Right renal cortex interstitium (tissue), 3 donors: ENCODE measurements around the gene SLC36A2. TPM values are rescaled to one million over a fixed set of nuclear protein-coding genes. Genes with fewer than 3 reads are reported as not detected.
"Not testable (repeated sequence)": the region's sequence is repeated elsewhere in the genome, so short reads cannot be mapped to it uniquely, and the experiment has no call there.

Source experiments
- DNase-seq, 3 donors: peaks; one replicate each; pipeline ENCODE4 v3.0.0-alpha.2; 2013; ENCODE audit warnings: low read depth in 3 of 3, low spot score in 2 of 3
- polyA plus RNA-seq, 3 donors: library from polyadenylated mRNA; unstranded; fragments of 120-200 nt; gene quantifications; one replicate each; pipeline ENCODE4 v1.2.1, GENCODE V29; 2013; ENCODE audit not compliant: insufficient read length in 3 of 3

SLC36A2 gene
- 1 to 10 TPM; 5.7 to 7.4 (median 6.2) TPM for polyA plus RNA-seq

- no peak for DNase-seq
Measured at GRCh38 chr5:151347369-151347768, at the start of gene SLC36A2. SLC36A2 (minus strand) TSS chr5:151347559; CDS start chr5:151347460, 99 bp downstream.

GRCh38 chr5:151388960-151389359, 41.6 kb upstream of the SLC36A2 start:
- no peak for DNase-seq

- no peak for DNase-seq
Measured at GRCh38 chr5:151384106-151384505, 36.7 kb upstream of the SLC36A2 start.

- DNase-seq, result no peak
Measured at GRCh38 chr5:151383011-151383410, 35.7 kb upstream of the SLC36A2 start.

- no peak for DNase-seq
Measured at GRCh38 chr5:151382576-151382975, 35.2 kb upstream of the SLC36A2 start.

- DNase-seq, result no peak
Measured at GRCh38 chr5:151381899-151382298, 34.5 kb upstream of the SLC36A2 start.

GRCh38 chr5:151378616-151379015, 31.3 kb upstream of the SLC36A2 start:
- no peak for DNase-seq

- DNase-seq, result no peak
Measured at GRCh38 chr5:151374539-151374938, 27.2 kb upstream of the SLC36A2 start.

- not testable (repeated sequence) for DNase-seq
Measured at GRCh38 chr5:151367038-151367437, 19.7 kb upstream of the SLC36A2 start.

GRCh38 chr5:151363673-151364072, 16.3 kb upstream of the SLC36A2 start:
- no peak for DNase-seq

- no peak for DNase-seq
Measured at GRCh38 chr5:151362970-151363369, 15.6 kb upstream of the SLC36A2 start.

- DNase-seq, result no peak
Measured at GRCh38 chr5:151359391-151359790, 12.0 kb upstream of the SLC36A2 start.

GRCh38 chr5:151357792-151358191, 10.4 kb upstream of the SLC36A2 start:
- no peak for DNase-seq

- DNase-seq, result no peak
Measured at GRCh38 chr5:151357097-151357496, 9.7 kb upstream of the SLC36A2 start.

- no peak for DNase-seq
Measured at GRCh38 chr5:151351671-151352070, 4.3 kb upstream of the SLC36A2 start.

- DNase-seq, result no peak
Measured at GRCh38 chr5:151348789-151349188, 1.4 kb upstream of the SLC36A2 start.

- no peak for DNase-seq
Measured at GRCh38 chr5:151345808-151346478, 1.4 kb downstream of the SLC36A2 start.

GRCh38 chr5:151345187-151345807, 2.1 kb downstream of the SLC36A2 start:
- DNase-seq, result no peak

GRCh38 chr5:151344088-151344487, 3.3 kb downstream of the SLC36A2 start:
- DNase-seq, result no peak

- DNase-seq, result no peak
Measured at GRCh38 chr5:151340004-151340403, 7.4 kb downstream of the SLC36A2 start.

- no peak for DNase-seq
Measured at GRCh38 chr5:151338734-151339133, 8.6 kb downstream of the SLC36A2 start.

- DNase-seq, result no peak
Measured at GRCh38 chr5:151332857-151333256, 14.5 kb downstream of the SLC36A2 start.
